Ramos (cell line): Measurements from ENCODE around the gene RIMOC1.
"Not testable (repeated sequence)": the region's sequence is repeated elsewhere in the genome, so short reads cannot be mapped to it uniquely, and the experiment has no call there.

Source experiments
- in situ Hi-C: fragments of 300-500 bp; cut with MboI; formaldehyde crosslinking; loops from one replicate; pipeline ENCODE4 v1.14.3; 2022; ENCODE audit warnings: low sequenced_read_pairs; ENCODE audit not compliant: unreplicated experiment

Gene RIMOC1

GRCh38 chr5:41945332-41945955 is 41.3 kb downstream of the RIMOC1 start:
- in situ Hi-C loops, result not testable (repeated sequence)

DNA sequence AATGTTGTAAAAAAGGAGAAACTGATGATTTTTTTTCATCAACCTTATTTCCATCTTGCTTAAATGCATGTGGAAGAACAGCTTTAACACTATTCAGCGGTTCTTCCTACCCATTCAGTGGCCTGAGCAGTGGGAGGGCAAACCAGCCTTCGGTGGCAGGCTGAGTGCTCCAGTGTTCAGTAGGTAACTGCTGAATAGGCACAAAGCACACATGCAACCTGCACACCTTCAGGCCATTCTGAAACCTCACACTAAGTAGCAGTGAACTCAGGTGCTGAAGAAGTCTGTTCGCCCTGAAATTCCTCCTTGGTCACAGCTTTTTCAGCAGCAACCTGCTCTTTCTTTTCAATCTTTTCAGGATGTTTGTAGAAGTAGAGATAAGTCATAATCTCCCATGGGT is 47.1 kb downstream of the RIMOC1 start:
- in situ Hi-C loops, result no loop called here
